GM21447 (cell line): ENCODE measurements around the gene NDUFA5.

ENCODE experiments used
- ATAC-seq: cut with Tn5 transposase; IDR thresholded peaks from one replicate; pipeline ENCODE4 v1.9.1; 2021; ENCODE audit not compliant: unreplicated experiment

The NDUFA5 gene

GRCh38 chr7:123522066-123522465 lies 35.6 kb downstream of the NDUFA5 start:
- ATAC-seq: no peak

- no peak for ATAC-seq
Observed at GRCh38 chr7:123505221-123505620, 52.4 kb downstream of the NDUFA5 start.

- no peak for ATAC-seq
Observed at GRCh38 chr7:123502201-123502600, 55.4 kb downstream of the NDUFA5 start.

- no peak for ATAC-seq
Observed at GRCh38 chr7:123500878-123501489, 56.6 kb downstream of the NDUFA5 start.

- no peak for ATAC-seq
Observed at GRCh38 chr7:123499211-123499970, 58.2 kb downstream of the NDUFA5 start.

- no peak for ATAC-seq
Observed at GRCh38 chr7:123498601-123499000, 59.0 kb downstream of the NDUFA5 start.

- no peak for ATAC-seq
Observed at GRCh38 chr7:123498031-123498430, 59.6 kb downstream of the NDUFA5 start.

- no peak for ATAC-seq
Observed at GRCh38 chr7:123494193-123494796, 63.3 kb downstream of the NDUFA5 start.

GRCh38 chr7:123492485-123492884 lies 65.1 kb downstream of the NDUFA5 start:
- peak; percentile 73 for ATAC-seq
